ENCODE results near the gene XPA. TPM values are rescaled to one million over a fixed set of nuclear protein-coding genes. Genes with fewer than 3 reads are reported as not detected.

Gene XPA
- total RNA-seq, 2 donors from 2014 or later = 4.9 to 7.3 TPM

GRCh38 chr9:97660847-97661246 lies 36.3 kb downstream of the XPA start:
- no peaks in the 10 kb centered on the region for H3K27me3 Mint-ChIP-seq (ENCODE audit: insufficient read depth)
- peaks cover 87% of the 10 kb centered on the region for H3K36me3 Mint-ChIP-seq (ENCODE audit: low read depth)
- no peak for DNase-seq
- H3K27ac Mint-ChIP-seq = no peak overlapping the region
- Histone ChIP-seq H3K4me3 (ENCODE audit: low read length) (no peak overlapping the region), H3K27me3 (ENCODE audit: control insufficient read depth, insufficient read depth, low read length, poor library complexity, severe bottlenecking) (no peaks in the 10 kb centered on the region), H3K27ac (ENCODE audit: low read depth, low read length) (no peak overlapping the region), H3K9me3 (ENCODE audit: control insufficient read depth, low read length) (no peaks in the 10 kb centered on the region), H3K36me3 (ENCODE audit: control insufficient read depth, insufficient read depth, low read length) (peaks cover 94% of the 10 kb centered on the region), H3K9ac (ENCODE audit: extremely low read depth, low read length, poor library complexity, severe bottlenecking) (no peak overlapping the region), H3K4me1 (ENCODE audit: control insufficient read depth, insufficient read depth, low read length) (no peaks in the 10 kb centered on the region)
- H3K4me3 Mint-ChIP-seq = no peak overlapping the region
- no peaks in the 10 kb centered on the region for H3K9me3 Mint-ChIP-seq
- WGBS, 2 experiments (ENCODE audit: insufficient coverage in 1 of 2, insufficient read length in 1 of 2) = 80 to 100% methylated on average over 2 of the region's 2 CpGs
- H3K4me1 Mint-ChIP-seq = no peaks in the 10 kb centered on the region
- no peak for TF ChIP-seq CTCF (conservative IDR thresholded peaks at IDR 0.05)

GRCh38 chr9:97660340-97660739 lies 36.8 kb downstream of the XPA start:
- Mint-ChIP-seq H3K4me1 (no peaks in the 10 kb centered on the region), H3K27me3 (ENCODE audit: insufficient read depth) (no peaks in the 10 kb centered on the region), H3K36me3 (ENCODE audit: low read depth) (peaks cover 90% of the 10 kb centered on the region), H3K9me3 (no peaks in the 10 kb centered on the region), H3K4me3 (no peak overlapping the region), H3K27ac (no peak overlapping the region)
- TF ChIP-seq CTCF (conservative IDR thresholded peaks at IDR 0.05) = no peak
- Histone ChIP-seq H3K9me3 (ENCODE audit: control insufficient read depth, low read length) (no peaks in the 10 kb centered on the region), H3K4me3 (ENCODE audit: low read length) (no peak overlapping the region), H3K36me3 (ENCODE audit: control insufficient read depth, insufficient read depth, low read length) (peaks cover 95% of the 10 kb centered on the region), H3K27me3 (ENCODE audit: control insufficient read depth, insufficient read depth, low read length, poor library complexity, severe bottlenecking) (no peaks in the 10 kb centered on the region), H3K4me1 (ENCODE audit: control insufficient read depth, insufficient read depth, low read length) (no peaks in the 10 kb centered on the region), H3K9ac (ENCODE audit: extremely low read depth, low read length, poor library complexity, severe bottlenecking) (no peak overlapping the region), H3K27ac (ENCODE audit: low read depth, low read length) (no peak overlapping the region)
- WGBS, 2 experiments (ENCODE audit: insufficient coverage in 1 of 2, insufficient read length in 1 of 2) = 95 to 98% methylated on average over 4 to 5 of the region's 5 CpGs
- no peak for DNase-seq

GRCh38 chr9:97659771-97660170 lies 37.4 kb downstream of the XPA start:
- Histone ChIP-seq H3K27ac (ENCODE audit: low read depth, low read length) (no peak overlapping the region), H3K4me1 (ENCODE audit: control insufficient read depth, insufficient read depth, low read length) (no peaks in the 10 kb centered on the region), H3K27me3 (ENCODE audit: control insufficient read depth, insufficient read depth, low read length, poor library complexity, severe bottlenecking) (no peaks in the 10 kb centered on the region), H3K4me3 (ENCODE audit: low read length) (no peak overlapping the region), H3K36me3 (ENCODE audit: control insufficient read depth, insufficient read depth, low read length) (peaks cover 95% of the 10 kb centered on the region), H3K9ac (ENCODE audit: extremely low read depth, low read length, poor library complexity, severe bottlenecking) (no peak overlapping the region), H3K9me3 (ENCODE audit: control insufficient read depth, low read length) (no peaks in the 10 kb centered on the region)
- no peak for TF ChIP-seq CTCF (conservative IDR thresholded peaks at IDR 0.05)
- Mint-ChIP-seq H3K4me1 (no peaks in the 10 kb centered on the region), H3K4me3 (no peak overlapping the region), H3K27me3 (ENCODE audit: insufficient read depth) (no peaks in the 10 kb centered on the region), H3K9me3 (no peaks in the 10 kb centered on the region), H3K36me3 (ENCODE audit: low read depth) (peaks cover 90% of the 10 kb centered on the region), H3K27ac (no peak overlapping the region)
- no peak for DNase-seq
- 93 to 96% methylated on average over 2 to 3 of the region's 3 CpGs for WGBS, 2 experiments (ENCODE audit: insufficient coverage in 1 of 2, insufficient read length in 1 of 2)
